HepG2 (cell line): ENCODE measurements around the gene PTPRCAP. TPM values are rescaled to one million over a fixed set of nuclear protein-coding genes. Genes with fewer than 3 reads are reported as not detected.
A peak's percentile ranks its signal among the peaks of the same experiment; 100 is the strongest.

Experiments used
- AGO2 ChIP-seq: fragments of 200-400 bp; formaldehyde crosslinking; optimal IDR thresholded peaks from 2 replicates; pipeline ENCODE3; 2017; ENCODE audit warnings: mild to moderate bottlenecking, low read depth, low read length, moderate library complexity
- DR1 ChIP-seq: sonication (generic); formaldehyde crosslinking; IDR thresholded peaks from 2 replicates; pipeline ENCODE4 v1.8.0; 2021; ENCODE audit warnings: mild to moderate bottlenecking, missing genetic modification reagents, inconsistent platforms
- FOXA1 ChIP-seq, 2 experiments: fragments of 450-650 bp in 1 of 2; sonication (generic) in 1 of 2; formaldehyde crosslinking in 1 of 2; IDR thresholded peaks; 2 replicates each; pipeline versions ENCODE4 v1.4.0 to v1.6.1; 2016 to 2020; ENCODE audit warnings: missing genetic modification reagents in 1 of 2
- KLF6 ChIP-seq: IDR thresholded peaks from 2 replicates; pipeline ENCODE4 v1.8.0; 2016; ENCODE audit warnings: missing biosample characterization, missing genetic modification reagents
- MBNL3 ChIP-seq: fragments of 250-450 bp; sonication (Bioruptor Pico); conservative IDR thresholded peaks from 2 replicates; pipeline ENCODE4 v1.8.0; 2022; ENCODE audit warnings: mild to moderate bottlenecking, inconsistent platforms
- MTA1 ChIP-seq: sonication (generic); formaldehyde crosslinking; IDR thresholded peaks from 2 replicates; pipeline ENCODE4 v1.4.0; 2020; ENCODE audit warnings: missing genetic modification reagents, mild to moderate bottlenecking, borderline replicate concordance
- ZFP1 ChIP-seq: IDR thresholded peaks from 2 replicates; pipeline ENCODE4 v1.6.1; 2016
- ZNF225 ChIP-seq: sonication (generic); formaldehyde crosslinking; IDR thresholded peaks from 2 replicates; pipeline ENCODE4 v1.4.0; 2020; ENCODE audit warnings: mild to moderate bottlenecking, missing genetic modification reagents
- ZNF274 ChIP-seq: sonication (generic); formaldehyde crosslinking; IDR thresholded peaks from 2 replicates; pipeline ENCODE4 v1.5.1; 2020; ENCODE audit warnings: mild to moderate bottlenecking, missing genetic modification reagents
- ZNF839 ChIP-seq: sonication (generic); formaldehyde crosslinking; IDR thresholded peaks from 2 replicates; pipeline ENCODE4 v1.4.0; 2020; ENCODE audit warnings: missing genetic modification reagents, mild to moderate bottlenecking, borderline replicate concordance
- polyA plus RNA-seq, 8 experiments: library from polyadenylated mRNA; depleted of rRNA in 3 of 8; stranded (reverse) in 7 of 8; unstranded in 1 of 8; fragments of >200 nt; fragmentation: Illumina TruSeq in 4 of 8; extraction: Trizol in 4 of 8; gene quantifications; 2 replicates each; pipeline versions ENCODE4 v1.2.1 to v1.2.3, GENCODE V29; 2011 to 2016; ENCODE audit warnings: low read depth in 4 of 8, missing spikeins in 1 of 8, mixed read lengths in 1 of 8; ENCODE audit not compliant: insufficient read depth in 1 of 8
- total RNA-seq, 5 experiments: library from RNA; depleted of rRNA; stranded (reverse); fragments of >200 nt; fragmentation: Illumina TruSeq; extraction: Trizol; gene quantifications; 2 replicates each; pipeline ENCODE4 v1.2.3, GENCODE V29; 2016; ENCODE audit warnings: low read depth in 1 of 5
- TF ChIP-seq, protein P1 (sequence below): sonication (generic); formaldehyde crosslinking; IDR thresholded peaks from 2 replicates; pipeline ENCODE4 v1.4.0; 2020; ENCODE audit warnings: missing genetic modification reagents
- TF ChIP-seq, protein P2 (sequence below): sonication (generic); formaldehyde crosslinking; IDR thresholded peaks from 2 replicates; pipeline ENCODE4 v1.4.0; 2020; ENCODE audit warnings: missing genetic modification reagents, borderline replicate concordance
- TF ChIP-seq, protein P3 (sequence below): sonication (generic); formaldehyde crosslinking; IDR thresholded peaks from 2 replicates; pipeline ENCODE4 v1.4.0; 2020; ENCODE audit warnings: mild to moderate bottlenecking, low read depth, missing genetic modification reagents

Gene PTPRCAP
- total and polyA plus RNA-seq, 2 of the 13 experiments (the other 11 are each of a cell fraction or from before 2014, with no cell fraction given), result 0.60 to 0.70 TPM

DNA sequence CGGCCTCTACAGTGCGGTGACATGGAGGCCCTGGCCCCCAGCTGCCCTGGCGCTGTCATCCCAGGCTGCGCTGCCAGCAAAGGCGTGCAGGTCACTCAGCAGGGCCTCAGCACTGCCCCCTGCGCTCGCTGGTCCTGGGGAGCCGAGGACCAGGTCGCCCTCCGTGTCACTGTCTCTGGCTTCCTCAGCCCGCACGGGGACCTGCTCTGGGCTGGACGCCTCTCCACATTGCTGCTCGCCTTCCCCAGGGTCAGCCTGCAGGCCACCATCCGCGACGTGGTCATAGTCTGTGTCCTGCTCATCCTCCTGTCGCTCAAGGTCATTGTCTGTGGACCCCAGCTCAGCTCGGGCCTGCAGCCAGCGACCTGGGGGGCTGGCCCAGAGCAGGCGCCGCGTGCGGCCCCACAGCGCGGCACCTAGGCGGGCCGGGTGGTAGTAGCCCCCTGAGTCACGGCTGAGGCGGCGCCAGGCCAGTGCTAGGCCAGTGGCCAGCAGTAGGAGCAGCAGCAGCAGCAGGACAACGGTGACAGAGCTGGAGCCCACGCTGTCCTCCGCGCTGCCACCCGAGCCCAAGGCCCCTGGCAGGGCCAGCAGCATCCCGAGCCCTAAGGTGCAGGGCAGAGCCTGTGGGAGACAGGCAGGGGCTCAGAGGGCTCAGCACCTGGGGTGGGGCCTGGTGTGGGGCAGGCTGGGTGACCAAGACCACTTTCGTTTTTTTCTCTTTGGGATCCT lies 1.6 kb downstream of the PTPRCAP start (continued):
- no peak for TF ChIP-seq KLF6 (CRISPR knock-in tag)
- TF ChIP-seq ZNF274, result no peak
- no peak for TF ChIP-seq MBNL3 (CRISPR knock-in tag)
- TF ChIP-seq, protein P1, sequence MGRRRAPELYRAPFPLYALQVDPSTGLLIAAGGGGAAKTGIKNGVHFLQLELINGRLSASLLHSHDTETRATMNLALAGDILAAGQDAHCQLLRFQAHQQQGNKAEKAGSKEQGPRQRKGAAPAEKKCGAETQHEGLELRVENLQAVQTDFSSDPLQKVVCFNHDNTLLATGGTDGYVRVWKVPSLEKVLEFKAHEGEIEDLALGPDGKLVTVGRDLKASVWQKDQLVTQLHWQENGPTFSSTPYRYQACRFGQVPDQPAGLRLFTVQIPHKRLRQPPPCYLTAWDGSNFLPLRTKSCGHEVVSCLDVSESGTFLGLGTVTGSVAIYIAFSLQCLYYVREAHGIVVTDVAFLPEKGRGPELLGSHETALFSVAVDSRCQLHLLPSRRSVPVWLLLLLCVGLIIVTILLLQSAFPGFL (CRISPR knock-in tag), result no peak
- no peak for TF ChIP-seq DR1 (CRISPR knock-in tag)
- TF ChIP-seq, protein P2, sequence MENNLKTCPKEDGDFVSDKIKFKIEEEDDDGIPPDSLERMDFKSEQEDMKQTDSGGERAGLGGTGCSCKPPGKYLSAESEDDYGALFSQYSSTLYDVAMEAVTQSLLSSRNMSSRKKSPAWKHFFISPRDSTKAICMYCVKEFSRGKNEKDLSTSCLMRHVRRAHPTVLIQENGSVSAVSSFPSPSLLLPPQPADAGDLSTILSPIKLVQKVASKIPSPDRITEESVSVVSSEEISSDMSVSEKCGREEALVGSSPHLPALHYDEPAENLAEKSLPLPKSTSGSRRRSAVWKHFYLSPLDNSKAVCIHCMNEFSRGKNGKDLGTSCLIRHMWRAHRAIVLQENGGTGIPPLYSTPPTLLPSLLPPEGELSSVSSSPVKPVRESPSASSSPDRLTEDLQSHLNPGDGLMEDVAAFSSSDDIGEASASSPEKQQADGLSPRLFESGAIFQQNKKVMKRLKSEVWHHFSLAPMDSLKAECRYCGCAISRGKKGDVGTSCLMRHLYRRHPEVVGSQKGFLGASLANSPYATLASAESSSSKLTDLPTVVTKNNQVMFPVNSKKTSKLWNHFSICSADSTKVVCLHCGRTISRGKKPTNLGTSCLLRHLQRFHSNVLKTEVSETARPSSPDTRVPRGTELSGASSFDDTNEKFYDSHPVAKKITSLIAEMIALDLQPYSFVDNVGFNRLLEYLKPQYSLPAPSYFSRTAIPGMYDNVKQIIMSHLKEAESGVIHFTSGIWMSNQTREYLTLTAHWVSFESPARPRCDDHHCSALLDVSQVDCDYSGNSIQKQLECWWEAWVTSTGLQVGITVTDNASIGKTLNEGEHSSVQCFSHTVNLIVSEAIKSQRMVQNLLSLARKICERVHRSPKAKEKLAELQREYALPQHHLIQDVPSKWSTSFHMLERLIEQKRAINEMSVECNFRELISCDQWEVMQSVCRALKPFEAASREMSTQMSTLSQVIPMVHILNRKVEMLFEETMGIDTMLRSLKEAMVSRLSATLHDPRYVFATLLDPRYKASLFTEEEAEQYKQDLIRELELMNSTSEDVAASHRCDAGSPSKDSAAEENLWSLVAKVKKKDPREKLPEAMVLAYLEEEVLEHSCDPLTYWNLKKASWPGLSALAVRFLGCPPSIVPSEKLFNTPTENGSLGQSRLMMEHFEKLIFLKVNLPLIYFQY (CRISPR knock-in tag), result no peak
- TF ChIP-seq, protein P3, sequence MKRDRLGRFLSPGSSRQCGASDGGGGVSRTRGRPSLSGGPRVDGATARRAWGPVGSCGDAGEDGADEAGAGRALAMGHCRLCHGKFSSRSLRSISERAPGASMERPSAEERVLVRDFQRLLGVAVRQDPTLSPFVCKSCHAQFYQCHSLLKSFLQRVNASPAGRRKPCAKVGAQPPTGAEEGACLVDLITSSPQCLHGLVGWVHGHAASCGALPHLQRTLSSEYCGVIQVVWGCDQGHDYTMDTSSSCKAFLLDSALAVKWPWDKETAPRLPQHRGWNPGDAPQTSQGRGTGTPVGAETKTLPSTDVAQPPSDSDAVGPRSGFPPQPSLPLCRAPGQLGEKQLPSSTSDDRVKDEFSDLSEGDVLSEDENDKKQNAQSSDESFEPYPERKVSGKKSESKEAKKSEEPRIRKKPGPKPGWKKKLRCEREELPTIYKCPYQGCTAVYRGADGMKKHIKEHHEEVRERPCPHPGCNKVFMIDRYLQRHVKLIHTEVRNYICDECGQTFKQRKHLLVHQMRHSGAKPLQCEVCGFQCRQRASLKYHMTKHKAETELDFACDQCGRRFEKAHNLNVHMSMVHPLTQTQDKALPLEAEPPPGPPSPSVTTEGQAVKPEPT (CRISPR knock-in tag), result no peak
- no peak for TF ChIP-seq ZFP1 (CRISPR knock-in tag)
- TF ChIP-seq AGO2, result peak; percentile 88
- no peak for TF ChIP-seq FOXA1 (IDR thresholded peaks at IDR 0.05)
- TF ChIP-seq FOXA1 (CRISPR knock-in tag; IDR thresholded peaks at IDR 0.05), result no peak
- no peak for TF ChIP-seq MTA1 (CRISPR knock-in tag)
- TF ChIP-seq ZNF839, result no peak
- TF ChIP-seq ZNF225, result no peak
- TF ChIP-seq, all 625 proteins: peak for 5
